Heart right ventricle (tissue), 16 donors: Measurements from ENCODE around the gene TRPM3. TPM values are rescaled to one million over a fixed set of nuclear protein-coding genes. Genes with fewer than 3 reads are reported as not detected.

ENCODE experiments used
- ATAC-seq, 8 donors: fragments of 200-7000 bp; cut with Tn5 transposase; one replicate each; pipeline ENCODE4 v1.9.1; 2020; ENCODE audit warnings: mild to moderate bottlenecking in 8 of 8, moderate library complexity in 8 of 8, moderate number of reproducible peaks in 1 of 8
- DNase-seq, 2 donors: peaks; one replicate each; pipeline ENCODE4 v3.0.0-alpha.2; 2020
- H3K27ac ChIP-seq, 10 donors: fragments of 200-600 bp; sonication (generic) in 2 of 10; one replicate each; pipeline versions ENCODE4 v1.5.0 to v1.8.0; 2020 to 2022; ENCODE audit warnings: mild to moderate bottlenecking in 3 of 10
- H3K27me3 ChIP-seq, 7 donors: fragments of 200-600 bp; one replicate each; pipeline ENCODE4 v1.8.0; 2021 to 2022; ENCODE audit warnings: mild to moderate bottlenecking in 2 of 7
- H3K36me3 ChIP-seq, 9 donors: fragments of 200-600 bp; sonication (generic) in 1 of 9; one replicate each; pipeline versions ENCODE4 v1.5.0 to v1.8.0; 2020 to 2022; ENCODE audit warnings: mild to moderate bottlenecking in 2 of 9
- H3K4me1 ChIP-seq, 9 donors: fragments of 200-600 bp; sonication (generic) in 1 of 9; one replicate each; pipeline versions ENCODE4 v1.5.0 to v1.8.0; 2020 to 2022; ENCODE audit warnings: mild to moderate bottlenecking in 4 of 9
- H3K4me3 ChIP-seq, 10 donors: fragments of 200-600 bp; sonication (generic) in 2 of 10; one replicate each; pipeline versions ENCODE4 v1.5.0 to v1.8.0; 2020 to 2022; ENCODE audit warnings: mild to moderate bottlenecking in 7 of 10, moderate library complexity in 2 of 10
- H3K9me3 ChIP-seq, 11 donors: fragments of 200-600 bp in 10 of 11; sonication (generic) in 2 of 11; one replicate each; pipeline versions ENCODE4 v1.5.0 to v1.8.0; 2013 to 2022; ENCODE audit warnings: mild to moderate bottlenecking in 2 of 11, control low read depth in 1 of 11, moderate library complexity in 1 of 11
- WGBS, 2 donors: extraction: QIAGEN DNeasy Blood & Tissue Kit; methylation state at CpG; one replicate each; pipeline ENCODE4 v1.1.7; 2013; ENCODE audit warnings: inconsistent platforms in 1 of 2; 5-methylcytosine and 5-hydroxymethylcytosine counted together
- intact Hi-C, 10 donors: fragments of 100-400 bp; cut with DNase I; formaldehyde crosslinking; loops; one replicate each; pipeline versions ENCODE4 v1.11.1 to v1.14.2; 2022
- polyA plus RNA-seq, 2 donors: library from polyadenylated mRNA; stranded (reverse); fragments of 200-250 nt; gene quantifications; one replicate each; pipeline ENCODE4 v1.2.3, GENCODE V29; 2013
- total RNA-seq, 10 donors: library from RNA; stranded (reverse); fragmentation: NEBNext Ultra II Directional in 3 of 10; extraction: Animal tissue kit (Norgen Biotek cat#: 25700) in 3 of 10; gene quantifications; one replicate each; pipeline versions ENCODE4 v1.2.1 to v1.2.4, GENCODE V29; 2021 to 2023
- TF ChIP-seq, protein P1 (sequence below), 9 donors: fragments of 200-600 bp; sonication (generic) in 2 of 9; IDR thresholded peaks; one replicate each; pipeline versions ENCODE4 v1.5.0 to v1.8.0; 2021 to 2022; ENCODE audit warnings: antibody characterized with exemption in 9 of 9, mild to moderate bottlenecking in 5 of 9, moderate library complexity in 1 of 9
- donor health status: Arrhythmogenic right ventricular cardiomyopathy.
- donor health status: ischemic (EF 13 %, LVEDD 7.1; RV severe dilation, severe dysfunction).
- donor health status: healthy with polysubstance abuse.
- donor health status: DM: no; HTN: yes; CAD: no.
- donor health status: DM: no; HTN: no; CAD: no.
- donor health status: ischemic (EF 25% LVEDD 6.9; RV normal size, moderate dysfunction).
- donor health status: ischemic (EF 25% LVEDD 5.7; RV mildly dilated, moderate dysfunction).
- donor health status: healthy.
- donor health status: DM: yes; HTN: yes; CAD: no.
- donor health status: Ischemic cardiomyopathy.
- donor health status: ischemic (EF 35%, LVEDD 5.7; RV mildly dilated, moderate dysfunction).
- donor health status: nonischemic (EF 11% LVEDD 7.7; RV severe dilation, severe dysfunction).
- donor health status: DM: yes; HTN: yes; CAD: no.
- donor health status: PGD.
- donor health status: ischemic (EF 29% LVEDD 5.4; RV normal size, mild dysfunction).
- donor health status: nonischemic (EF 23%, LVEDD 6.1; RV moderate dilation, normal function).

TRPM3 gene
- total and polyA plus RNA-seq, 12 donors = 0.05 to 1.3 (median 0.16) TPM; not detected in 1

DNA sequence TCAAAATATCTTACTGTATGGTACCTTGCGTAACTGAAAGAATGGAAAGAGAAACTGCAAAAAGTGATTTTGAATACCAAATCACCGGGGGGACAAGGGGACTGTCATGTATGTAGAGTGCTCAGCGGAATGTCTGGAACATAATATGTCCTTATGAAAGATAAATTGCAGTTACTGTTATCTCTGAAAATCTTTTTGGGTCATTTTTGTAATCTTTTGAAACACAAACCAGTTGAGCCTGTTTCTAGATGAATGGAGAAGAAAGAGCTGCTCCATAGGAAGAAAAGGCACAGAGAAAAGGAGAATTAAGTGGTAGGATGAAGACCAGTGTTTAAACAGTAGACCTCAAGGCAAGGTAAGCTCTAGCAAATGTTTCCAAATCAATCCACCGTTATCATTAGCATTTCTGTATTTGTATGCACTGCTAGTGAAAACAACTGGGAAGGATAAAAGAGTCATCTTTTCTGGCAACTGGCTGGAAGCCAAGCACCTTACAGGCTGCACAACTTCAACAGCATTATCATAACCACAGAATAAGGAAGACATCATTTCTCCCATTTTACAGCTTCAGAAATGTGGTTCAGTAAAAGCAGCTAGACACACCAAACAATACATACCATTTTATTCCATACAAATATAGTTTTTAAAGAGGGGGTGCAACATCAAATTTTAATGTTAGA is 158.5 kb downstream of the TRPM3 start:
- TF ChIP-seq, protein P1, sequence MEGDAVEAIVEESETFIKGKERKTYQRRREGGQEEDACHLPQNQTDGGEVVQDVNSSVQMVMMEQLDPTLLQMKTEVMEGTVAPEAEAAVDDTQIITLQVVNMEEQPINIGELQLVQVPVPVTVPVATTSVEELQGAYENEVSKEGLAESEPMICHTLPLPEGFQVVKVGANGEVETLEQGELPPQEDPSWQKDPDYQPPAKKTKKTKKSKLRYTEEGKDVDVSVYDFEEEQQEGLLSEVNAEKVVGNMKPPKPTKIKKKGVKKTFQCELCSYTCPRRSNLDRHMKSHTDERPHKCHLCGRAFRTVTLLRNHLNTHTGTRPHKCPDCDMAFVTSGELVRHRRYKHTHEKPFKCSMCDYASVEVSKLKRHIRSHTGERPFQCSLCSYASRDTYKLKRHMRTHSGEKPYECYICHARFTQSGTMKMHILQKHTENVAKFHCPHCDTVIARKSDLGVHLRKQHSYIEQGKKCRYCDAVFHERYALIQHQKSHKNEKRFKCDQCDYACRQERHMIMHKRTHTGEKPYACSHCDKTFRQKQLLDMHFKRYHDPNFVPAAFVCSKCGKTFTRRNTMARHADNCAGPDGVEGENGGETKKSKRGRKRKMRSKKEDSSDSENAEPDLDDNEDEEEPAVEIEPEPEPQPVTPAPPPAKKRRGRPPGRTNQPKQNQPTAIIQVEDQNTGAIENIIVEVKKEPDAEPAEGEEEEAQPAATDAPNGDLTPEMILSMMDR (IDR thresholded peaks at IDR 0.05) = no peak
- DNase-seq (no peak), ATAC-seq (no peak)
- Histone ChIP-seq H3K4me1 (peaks cover 0 to 9% (median 0%) of the 10 kb centered on the region in 9 donors), H3K9me3 (peaks cover 0 to 7% (median 0%) of the 10 kb centered on the region in 11 donors), H3K27ac (no peak overlapping the region), H3K36me3 (no peaks in the 10 kb centered on the region), H3K4me3 (no peak overlapping the region), H3K27me3 (no peaks in the 10 kb centered on the region)
- 84 to 87% methylated on average over 4 of the region's 4 CpGs for WGBS, 2 donors
- intact Hi-C loops = no loop called here

DNA sequence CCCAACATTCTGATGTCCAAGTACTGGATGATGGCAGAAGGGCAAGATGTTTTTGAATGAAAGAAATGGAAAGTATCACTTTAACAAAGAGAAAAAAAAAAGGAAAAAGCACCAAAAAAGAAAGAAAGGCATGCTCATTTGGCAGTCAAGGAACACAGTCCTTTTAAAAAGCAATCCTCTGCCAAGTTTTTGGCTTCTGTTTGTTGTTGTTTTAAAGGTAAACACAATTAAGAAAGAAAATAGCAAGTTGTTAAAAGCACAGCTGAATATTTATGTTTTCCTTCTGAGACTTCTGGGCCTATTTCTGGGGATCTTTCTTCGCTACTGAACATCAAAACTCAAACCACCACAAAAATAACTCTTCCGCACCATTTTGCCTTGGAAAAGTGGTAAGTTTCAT is 162.1 kb downstream of the TRPM3 start:
- no peaks in the 10 kb centered on the region for H3K36me3 ChIP-seq
- 89 to 92% methylated on average over 2 of the region's 2 CpGs for WGBS, 2 donors
- H3K4me1 ChIP-seq = peaks cover 0 to 3% (median 0%) of the 10 kb centered on the region in 9 donors
- ATAC-seq (no peak), DNase-seq (no peak)
- no peaks in the 10 kb centered on the region for H3K9me3 ChIP-seq
- no peak overlapping the region for H3K4me3 ChIP-seq
- intact Hi-C loops = no loop called here
- no peaks in the 10 kb centered on the region for H3K27me3 ChIP-seq
- TF ChIP-seq, protein P1 (IDR thresholded peaks at IDR 0.05) = no peak
- no peak overlapping the region for H3K27ac ChIP-seq

DNA sequence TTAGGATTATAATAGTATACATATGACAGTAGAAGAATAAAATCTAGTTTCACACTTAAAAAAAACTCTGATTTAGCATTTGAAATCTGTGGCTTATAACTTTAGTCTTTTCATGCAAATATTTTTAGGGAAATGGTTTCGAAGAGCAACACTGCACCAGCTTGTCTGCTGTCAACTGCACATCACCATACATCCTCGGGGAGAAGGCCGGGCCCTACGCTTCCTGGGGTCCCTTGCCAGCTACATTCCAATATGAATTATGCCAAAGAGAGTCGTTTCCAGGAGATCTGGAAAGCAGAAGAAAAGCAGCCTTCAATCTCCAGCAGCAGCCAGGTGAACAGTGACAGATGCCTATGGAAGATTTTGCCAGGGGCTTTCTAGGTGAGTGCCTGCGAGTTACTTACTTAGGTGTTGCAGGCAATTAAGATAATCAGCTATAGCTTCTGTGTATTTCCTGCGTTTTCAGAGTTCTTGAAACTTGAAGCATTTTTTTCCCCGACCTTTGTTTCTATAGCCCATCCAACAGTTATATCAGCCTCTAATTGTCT is 166.8 kb downstream of the TRPM3 start:
- Histone ChIP-seq H3K36me3 (no peaks in the 10 kb centered on the region), H3K9me3 (no peaks in the 10 kb centered on the region), H3K27ac (no peak overlapping the region), H3K4me1 (no peaks in the 10 kb centered on the region), H3K4me3 (no peak overlapping the region), H3K27me3 (no peaks in the 10 kb centered on the region)
- 46 to 49% methylated on average over 8 of the region's 8 CpGs for WGBS, 2 donors
- ATAC-seq = no peak
- TF ChIP-seq, protein P1 (IDR thresholded peaks at IDR 0.05) = no peak
- no peak for DNase-seq
- intact Hi-C loops = no loop called here

DNA sequence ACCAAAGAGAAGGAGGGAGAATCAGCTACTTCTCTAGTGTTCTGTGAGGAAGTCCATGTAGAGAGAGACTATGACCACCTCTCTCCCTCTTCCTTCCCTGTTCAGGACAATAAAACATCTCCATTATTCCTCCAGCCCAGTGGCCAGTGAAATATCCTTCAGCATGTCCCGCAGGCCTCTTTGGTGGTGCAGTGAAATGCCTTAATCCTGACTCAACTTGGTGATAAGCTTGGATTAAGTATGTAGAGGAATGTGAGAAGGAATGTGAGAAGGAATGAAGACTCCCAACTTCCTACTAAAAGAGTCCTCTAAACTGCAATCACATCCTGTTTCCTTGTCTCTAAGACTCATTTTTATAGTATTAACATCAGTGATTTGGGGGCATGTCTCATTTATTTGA is 167.3 kb downstream of the TRPM3 start:
- 23 to 30% methylated on average over 1 of the region's 1 CpG for WGBS, 2 donors
- ATAC-seq = no peak
- no peak for DNase-seq

More for the DNA sequence above, 167.3 kb downstream of the TRPM3 start:
- H3K36me3 ChIP-seq = no peaks in the 10 kb centered on the region
- no peak overlapping the region for H3K27ac ChIP-seq
- H3K9me3 ChIP-seq = no peaks in the 10 kb centered on the region
- H3K27me3 ChIP-seq = peaks cover 0 to 2% (median 0%) of the 10 kb centered on the region in 7 donors
- intact Hi-C loops = no loop called here
- TF ChIP-seq, protein P1 (IDR thresholded peaks at IDR 0.05) = no peak
- no peaks in the 10 kb centered on the region for H3K4me1 ChIP-seq
- no peak overlapping the region for H3K4me3 ChIP-seq
